Stimulated activated CD8-positive, alpha-beta memory T cell treated with anti-CD3 and anti-CD28 coated beads, Interleukin-15, amount 100 ng/mL, for 48 hours (primary cell): ENCODE measurements around the gene PI3.
"Not testable (repeated sequence)": the region's sequence is repeated elsewhere in the genome, so short reads cannot be mapped to it uniquely, and the experiment has no call there.

Experiments used
- DNase-seq, 2 donors: peaks; one replicate each; pipeline ENCODE4 v3.0.0-alpha.2; 2020; ENCODE audit warnings: low read depth in 2 of 2

The PI3 gene, protein sequence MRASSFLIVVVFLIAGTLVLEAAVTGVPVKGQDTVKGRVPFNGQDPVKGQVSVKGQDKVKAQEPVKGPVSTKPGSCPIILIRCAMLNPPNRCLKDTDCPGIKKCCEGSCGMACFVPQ

DNA sequence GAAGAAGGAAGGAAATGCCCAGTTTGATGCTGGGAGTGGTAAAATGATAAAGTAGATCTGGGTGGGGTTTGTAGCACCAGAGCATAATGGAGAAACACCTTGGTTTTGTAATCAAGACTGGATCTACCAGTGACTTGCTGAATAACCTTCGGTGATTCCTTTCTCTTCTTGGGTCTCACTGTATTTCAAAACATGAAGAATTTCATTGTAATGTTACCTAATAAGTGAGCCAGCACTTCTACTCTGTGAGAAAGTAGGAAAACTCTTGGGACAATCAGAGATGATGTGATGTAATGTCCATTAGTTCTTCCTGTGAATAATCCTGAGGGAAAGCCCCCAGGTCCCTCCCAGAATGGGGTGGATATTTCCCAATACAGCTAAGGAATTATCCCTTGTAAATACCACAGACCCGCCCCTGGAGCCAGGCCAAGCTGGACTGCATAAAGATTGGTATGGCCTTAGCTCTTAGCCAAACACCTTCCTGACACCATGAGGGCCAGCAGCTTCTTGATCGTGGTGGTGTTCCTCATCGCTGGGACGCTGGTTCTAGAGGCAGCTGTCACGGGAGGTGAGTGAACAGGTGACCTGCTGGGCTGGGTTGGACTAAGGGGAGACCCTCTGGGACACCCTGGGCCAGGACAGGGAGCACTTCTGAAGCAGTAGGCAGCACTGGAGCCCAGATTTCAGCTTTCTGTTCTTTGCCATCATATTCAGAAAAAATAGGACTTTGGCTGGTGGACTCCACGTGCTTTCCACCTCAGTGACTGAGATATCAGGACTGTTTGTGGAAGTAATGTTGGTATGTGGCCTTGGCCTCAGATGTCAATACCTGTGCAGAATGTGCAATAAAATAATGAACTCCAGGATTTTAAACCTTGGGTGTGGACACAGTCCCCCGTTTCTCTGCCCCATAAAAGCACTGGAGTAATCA lies at the start of gene PI3:
Gene PI3 (plus strand): TSS at position 469 of the 931 bp plus-strand sequence. CDS start 21 bp downstream, at position 490.
- DNase-seq, result no peak

DNA sequence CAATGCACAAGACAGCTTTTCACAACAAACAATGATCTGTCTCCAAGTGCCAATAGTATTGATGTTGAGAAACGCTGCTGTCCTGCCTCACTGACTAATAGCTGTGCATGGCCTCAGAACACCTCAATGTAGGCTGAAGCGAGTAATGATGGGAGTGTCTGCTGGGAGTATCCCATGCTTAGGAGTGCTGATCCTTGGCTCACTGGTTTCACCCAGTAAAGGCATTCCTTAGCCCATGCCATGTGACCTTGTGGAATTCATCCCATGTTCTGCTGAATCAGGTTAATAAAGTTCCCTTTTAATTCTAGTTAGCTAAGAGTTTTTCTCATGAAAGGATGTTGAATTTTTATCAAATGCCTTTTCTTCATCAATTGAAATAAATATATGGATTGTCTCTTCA lies 46.6 kb upstream of the PI3 start:
- DNase-seq, result no peak

- no peak for DNase-seq
Observed at GRCh38 chr20:45136911-45137310, 37.8 kb upstream of the PI3 start.

DNA sequence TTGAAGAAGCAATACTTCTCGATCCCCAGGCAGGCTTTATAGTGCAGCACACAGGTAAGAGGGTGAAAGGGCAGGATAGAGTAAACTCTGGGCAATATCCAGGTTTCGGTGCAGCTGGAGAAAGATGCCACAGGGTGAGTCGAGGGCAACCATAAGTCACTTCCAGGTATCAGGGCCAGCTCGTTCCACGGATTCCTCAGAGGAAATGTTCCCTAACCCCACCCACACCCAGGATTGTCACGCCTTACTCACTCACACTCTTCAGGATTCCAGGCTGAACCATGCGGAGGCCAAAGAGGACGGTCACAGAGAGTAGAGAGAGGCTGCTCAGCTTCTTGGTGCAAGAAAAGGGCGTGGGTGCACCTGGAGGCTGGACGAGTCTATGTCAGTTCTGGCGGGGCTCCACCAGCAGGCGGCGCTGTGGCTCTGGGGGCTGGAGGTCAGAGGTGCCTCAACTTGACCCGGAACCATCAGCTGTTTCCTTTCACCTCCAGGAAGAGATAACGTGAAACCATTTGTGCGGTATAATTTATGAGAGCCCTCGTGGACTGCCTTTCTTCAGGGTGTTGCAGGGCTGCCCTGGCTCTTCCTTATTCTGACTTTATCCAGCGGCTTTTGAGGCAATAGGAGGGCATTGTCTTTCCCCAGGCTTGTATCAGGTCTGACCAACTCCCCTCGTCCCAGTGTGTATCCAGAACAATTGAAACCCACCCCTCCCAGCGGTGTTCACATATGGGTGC lies 36.0 kb upstream of the PI3 start:
- peak; percentile 55 to 68 for DNase-seq

GRCh38 chr20:45139733-45140375 lies 34.8 kb upstream of the PI3 start:
- DNase-seq, result not testable (repeated sequence)

DNA sequence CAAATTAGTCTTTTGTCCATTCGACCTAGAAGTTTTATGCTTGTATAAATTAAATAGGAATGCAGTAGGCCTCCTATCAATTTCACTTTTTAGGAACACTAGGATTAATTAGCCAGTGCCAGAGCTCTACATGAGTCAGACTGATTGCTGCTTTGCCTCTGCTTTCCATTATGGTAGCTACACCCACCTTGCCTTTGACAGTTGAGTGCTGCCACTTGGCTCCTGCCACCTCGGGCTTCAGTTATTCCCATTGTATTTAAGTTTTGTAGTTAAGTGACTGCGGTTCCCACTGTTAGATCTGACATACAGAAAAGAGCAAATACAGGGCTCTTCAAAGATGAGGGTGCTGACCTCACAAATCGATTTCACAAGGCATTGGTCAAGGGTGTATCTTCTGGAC lies 33.9 kb upstream of the PI3 start:
- no peak for DNase-seq

DNA sequence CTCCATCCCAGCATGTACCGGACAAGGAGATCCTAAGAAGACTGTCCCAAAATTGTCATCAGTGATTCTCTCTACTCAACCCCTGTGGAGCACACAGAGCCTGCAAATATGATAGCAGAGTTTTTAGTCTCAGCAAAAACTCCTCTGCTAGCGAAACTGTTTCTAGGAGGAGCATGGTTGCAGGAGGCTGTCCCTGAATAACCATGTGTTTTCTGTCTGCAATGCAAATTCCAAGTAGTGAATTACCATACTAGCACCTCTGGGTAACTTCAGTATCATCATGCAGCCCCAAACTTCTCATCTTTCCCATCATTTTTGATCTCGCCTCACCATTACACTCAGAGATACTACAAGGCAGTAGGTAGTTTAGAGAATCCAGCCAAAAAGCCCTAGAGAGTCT lies 25.6 kb upstream of the PI3 start:
- DNase-seq, result no peak

DNA sequence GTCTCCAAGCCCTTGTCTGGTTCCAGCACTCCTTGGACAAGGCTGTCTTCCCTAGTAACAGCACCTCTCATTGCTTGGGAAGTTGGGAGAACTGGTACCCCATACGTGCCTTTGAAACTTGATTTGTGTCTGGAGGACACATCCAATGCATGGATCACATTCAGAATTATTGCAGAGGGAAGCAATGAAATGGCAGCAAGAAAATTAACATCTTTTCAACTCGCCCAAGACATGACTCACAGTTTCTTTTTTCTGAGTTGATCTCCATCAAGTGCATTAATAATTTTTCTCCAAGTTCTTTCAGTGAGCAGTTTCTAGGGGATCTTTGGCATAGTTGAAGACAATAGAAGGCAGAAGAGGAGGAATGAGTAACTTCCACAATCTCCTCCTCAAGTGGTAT lies 22.3 kb upstream of the PI3 start:
- no peak for DNase-seq

DNA sequence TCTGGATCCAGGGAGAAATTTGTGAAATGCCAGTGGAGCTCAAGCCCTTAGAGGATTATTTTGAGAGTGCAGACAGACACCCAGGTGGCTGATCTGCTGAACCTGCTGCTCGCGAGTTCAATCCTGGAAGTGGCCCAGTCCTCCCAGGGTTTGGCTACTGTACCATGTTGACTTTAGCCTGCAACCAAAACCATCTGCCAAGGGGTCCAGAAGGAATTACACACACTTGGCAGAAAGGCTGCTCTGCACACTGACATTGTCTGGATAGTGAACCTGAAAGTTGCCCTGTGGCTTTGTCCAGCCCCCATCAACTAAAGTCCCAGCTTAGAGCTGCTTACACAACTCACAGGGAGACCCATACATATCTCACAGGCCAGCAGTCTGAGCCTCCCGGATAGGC lies 21.6 kb upstream of the PI3 start:
- no peak for DNase-seq

DNA sequence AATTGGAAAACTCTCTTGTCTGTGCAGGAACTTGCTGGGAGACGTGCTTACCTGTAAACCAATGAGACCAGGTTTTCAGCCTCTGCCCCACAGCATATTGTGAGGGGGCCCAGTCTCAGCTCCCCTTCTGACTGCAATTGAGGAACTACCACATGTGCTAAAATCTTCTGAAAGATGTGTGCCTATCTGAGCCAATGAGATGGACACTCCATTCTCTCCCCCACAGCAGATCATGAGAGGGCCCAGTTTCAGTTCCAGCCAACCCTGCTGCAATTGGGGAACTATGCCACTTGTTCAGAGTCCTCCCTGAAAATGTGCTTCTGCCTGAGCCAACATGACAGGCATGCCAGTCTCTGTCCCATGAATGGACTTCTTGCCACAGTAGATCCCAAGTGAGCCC lies 20.9 kb upstream of the PI3 start:
- DNase-seq, result no peak

DNA sequence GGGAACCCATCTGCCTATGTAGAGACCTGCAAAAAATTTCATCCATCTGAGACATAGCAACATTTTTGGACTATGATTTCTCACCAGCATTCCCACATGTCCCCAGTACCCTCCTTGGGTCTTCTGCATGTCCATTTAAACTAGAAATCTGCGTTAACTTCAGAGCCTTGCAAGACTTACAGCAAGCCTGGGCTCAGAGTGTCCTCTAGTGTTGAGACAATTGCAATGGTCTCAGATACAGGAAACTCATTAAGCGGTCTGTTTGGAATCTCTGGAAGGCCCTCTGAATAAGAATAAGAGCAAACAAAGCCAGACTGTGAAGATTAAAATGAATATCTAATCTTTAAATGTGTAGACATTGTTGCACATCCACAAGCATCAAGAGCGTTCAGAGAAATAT lies 20.5 kb upstream of the PI3 start:
- no peak for DNase-seq

DNA sequence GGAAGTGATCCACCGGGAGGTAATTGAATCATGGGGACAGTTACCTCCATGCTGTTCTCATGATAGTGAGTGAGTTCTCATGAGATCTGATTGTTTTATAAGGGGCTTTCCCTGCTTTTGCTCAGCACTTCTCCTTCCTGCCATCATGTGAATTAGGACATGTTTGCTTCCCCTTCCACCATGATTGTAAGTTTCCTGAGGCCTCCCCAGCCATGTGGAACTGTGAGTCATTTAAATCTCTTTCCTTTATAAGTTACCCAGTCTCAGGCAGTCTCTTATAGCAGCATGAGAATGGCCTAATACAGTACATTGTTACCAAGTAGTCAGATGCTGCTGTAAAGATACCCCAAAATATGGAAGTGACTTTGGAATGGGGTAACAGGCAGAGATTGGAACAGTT lies 19.9 kb upstream of the PI3 start:
- DNase-seq, result not testable (repeated sequence)

DNA sequence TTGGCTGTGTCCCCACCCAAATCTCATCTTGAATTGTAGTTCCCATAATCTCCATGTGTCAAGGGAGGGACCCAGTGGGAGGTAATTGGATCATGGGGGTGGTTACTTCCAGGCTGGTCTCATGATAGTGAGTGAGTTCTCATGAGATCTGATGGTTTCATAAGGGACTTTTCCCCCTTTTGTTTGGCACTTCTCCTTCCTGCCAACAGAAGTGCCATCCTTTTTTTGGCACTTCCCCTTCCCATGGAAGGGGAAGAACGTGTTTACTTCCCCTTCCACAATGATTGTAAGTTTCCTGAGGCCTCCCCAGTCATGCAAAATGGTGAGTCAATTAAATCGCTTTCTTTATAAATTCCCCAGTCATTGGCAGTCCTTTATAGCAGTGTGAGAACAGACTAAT lies 18.0 kb upstream of the PI3 start:
- no peak for DNase-seq

GRCh38 chr20:45157962-45158361 lies 16.7 kb upstream of the PI3 start:
- no peak for DNase-seq

GRCh38 chr20:45163083-45163803 lies 11.5 kb upstream of the PI3 start:
- DNase-seq, result no peak

- no peak for DNase-seq
Observed at GRCh38 chr20:45164906-45165305, 9.8 kb upstream of the PI3 start.

DNA sequence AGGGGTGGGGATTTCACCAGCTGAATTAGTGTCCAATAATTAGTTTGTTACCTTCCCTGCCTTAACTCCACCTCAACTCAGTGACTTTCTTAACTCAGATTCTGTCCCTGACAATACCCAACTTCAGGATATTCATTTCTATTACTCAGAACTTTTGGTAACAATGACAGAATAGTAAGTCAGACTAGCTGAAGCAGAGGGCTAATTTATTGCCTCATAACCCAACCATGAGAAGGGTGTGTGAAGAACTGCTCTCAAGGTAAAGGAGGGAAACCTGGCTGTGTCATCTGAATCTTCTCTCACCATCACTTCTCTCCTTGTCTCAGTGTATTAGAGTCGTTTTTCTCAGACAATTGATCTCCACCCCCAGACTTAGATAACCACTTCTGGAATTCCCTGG lies 1.2 kb upstream of the PI3 start:
- DNase-seq, result no peak

- no peak for DNase-seq
Observed at GRCh38 chr20:45176526-45177267, 2.0 kb downstream of the PI3 start.

DNA sequence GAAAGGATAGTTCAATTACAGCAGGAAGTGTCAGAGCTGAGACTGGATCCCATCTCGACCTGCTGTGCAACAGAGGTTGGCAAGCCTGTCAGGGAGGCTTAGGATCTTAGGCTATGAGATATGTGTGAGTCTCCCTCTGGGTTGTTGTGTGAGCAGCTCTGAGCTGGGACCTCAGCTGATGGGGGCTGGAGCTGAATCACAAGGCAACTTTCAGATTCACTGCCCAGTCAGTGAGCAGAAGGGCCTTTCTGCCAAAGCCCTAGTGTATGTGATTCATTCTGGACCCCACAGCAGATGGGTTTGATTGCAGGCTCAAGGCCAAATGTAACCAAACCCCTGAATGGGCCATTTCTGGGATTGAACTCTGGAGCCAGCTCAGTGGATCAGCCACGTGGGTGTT lies 4.5 kb downstream of the PI3 start:
- no peak for DNase-seq

DNA sequence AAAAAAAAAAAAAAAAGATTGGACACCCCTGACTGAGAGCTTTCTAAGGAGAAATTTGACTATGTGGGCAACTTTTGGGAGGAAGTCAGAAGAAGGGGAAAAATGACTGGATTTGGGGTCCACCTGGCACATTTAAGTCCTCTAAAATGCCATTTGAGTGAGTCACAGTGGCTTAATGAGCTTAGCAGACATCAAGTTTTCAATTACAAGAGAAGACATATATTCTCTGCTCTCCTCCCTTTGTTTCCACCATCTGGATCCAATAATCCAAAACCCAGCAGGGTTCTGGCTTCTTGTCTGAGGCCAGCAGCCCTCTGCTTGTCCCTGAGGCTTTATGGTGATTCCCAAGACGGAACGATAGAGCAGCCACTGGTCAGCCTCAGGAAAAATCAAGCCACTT lies 6.9 kb downstream of the PI3 start:
- no peak for DNase-seq

DNA sequence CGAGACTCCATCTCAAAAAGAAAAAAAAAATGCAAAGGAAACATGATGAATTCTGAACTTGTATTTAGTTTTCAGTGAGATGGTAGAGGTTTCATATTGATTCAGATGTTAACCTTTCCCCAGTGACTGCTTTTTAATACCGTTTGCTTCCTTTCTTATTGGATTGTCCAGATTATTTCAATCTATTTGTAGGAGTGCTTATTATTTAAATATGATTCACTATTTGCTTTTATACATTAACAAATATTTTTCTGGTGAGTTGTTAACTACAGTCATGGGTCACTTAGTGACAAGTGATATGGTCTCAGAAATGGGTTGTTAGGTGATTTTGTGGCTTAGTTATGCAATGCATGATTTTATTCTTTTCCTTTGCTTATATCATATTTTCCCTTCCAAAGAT lies 8.4 kb downstream of the PI3 start:
- DNase-seq, result no peak
